GM21619 (cell line): ENCODE data around the gene DPYSL4.
A peak's percentile ranks its signal among the peaks of the same experiment; 100 is the strongest.

Experiments
- ATAC-seq: cut with Tn5 transposase; IDR thresholded peaks from one replicate; pipeline ENCODE4 v1.9.1; 2021; ENCODE audit not compliant: unreplicated experiment

Gene DPYSL4

GRCh38 chr10:132162590-132163277 is 24.0 kb upstream of the DPYSL4 start:
- ATAC-seq: no peak

GRCh38 chr10:132163278-132163765 is 23.4 kb upstream of the DPYSL4 start:
- peak; percentile 75 for ATAC-seq

GRCh38 chr10:132163826-132164515 is 22.8 kb upstream of the DPYSL4 start:
- no peak for ATAC-seq

GRCh38 chr10:132164761-132165278 is 21.9 kb upstream of the DPYSL4 start:
- ATAC-seq: no peak

- no peak for ATAC-seq
These were observed 21.2 kb upstream of the DPYSL4 start for GRCh38 chr10:132165416-132165980.

GRCh38 chr10:132166216-132166950 is 20.4 kb upstream of the DPYSL4 start:
- ATAC-seq: no peak

GRCh38 chr10:132167041-132167674 is 19.6 kb upstream of the DPYSL4 start:
- no peak for ATAC-seq

- ATAC-seq: no peak
These were observed 18.8 kb upstream of the DPYSL4 start for GRCh38 chr10:132167976-132168375.

GRCh38 chr10:132168571-132169030 is 18.1 kb upstream of the DPYSL4 start:
- ATAC-seq: no peak

GRCh38 chr10:132169031-132169765 is 17.6 kb upstream of the DPYSL4 start:
- ATAC-seq: no peak

GRCh38 chr10:132169766-132170560 is 16.8 kb upstream of the DPYSL4 start:
- ATAC-seq: no peak

GRCh38 chr10:132170561-132171361 is 16.0 kb upstream of the DPYSL4 start:
- no peak for ATAC-seq

GRCh38 chr10:132172091-132173066 is 14.4 kb upstream of the DPYSL4 start:
- no peak for ATAC-seq

- ATAC-seq: no peak
These were observed 13.6 kb upstream of the DPYSL4 start for GRCh38 chr10:132173185-132173584.

- ATAC-seq: no peak
These were observed 12.5 kb upstream of the DPYSL4 start for GRCh38 chr10:132174237-132174636.

- ATAC-seq: no peak
These were observed 11.3 kb upstream of the DPYSL4 start for GRCh38 chr10:132175408-132175807.

GRCh38 chr10:132175907-132176581 is 10.7 kb upstream of the DPYSL4 start:
- ATAC-seq: no peak
